ENCODE results near the gene DGAT2L6.
"Not testable (repeated sequence)": the region's sequence is repeated elsewhere in the genome, so short reads cannot be mapped to it uniquely, and the experiment has no call there.

The DGAT2L6 gene

GRCh38 chrX:70196961-70197720 is 19.9 kb downstream of the DGAT2L6 start:
- DNase-seq (ENCODE audit: low spot score) = peak; percentile 75

GRCh38 chrX:70201732-70202131 is 24.4 kb downstream of the DGAT2L6 start:
- DNase-seq (ENCODE audit: low spot score) = no peak

GRCh38 chrX:70208479-70208878 is 31.2 kb downstream of the DGAT2L6 start:
- DNase-seq (ENCODE audit: low spot score) = no peak

- not testable (repeated sequence) for DNase-seq (ENCODE audit: low spot score)
Measured at GRCh38 chrX:70209570-70209969, 32.3 kb downstream of the DGAT2L6 start.

- no peak for DNase-seq (ENCODE audit: low spot score)
Measured at GRCh38 chrX:70219938-70220764, 42.9 kb downstream of the DGAT2L6 start.

GRCh38 chrX:70226048-70226447 is 48.8 kb downstream of the DGAT2L6 start:
- DNase-seq (ENCODE audit: low spot score) = no peak

- DNase-seq (ENCODE audit: low spot score) = no peak
Measured at GRCh38 chrX:70226687-70227086, 49.4 kb downstream of the DGAT2L6 start.

- no peak for DNase-seq (ENCODE audit: low spot score)
Measured at GRCh38 chrX:70231666-70232065, 54.4 kb downstream of the DGAT2L6 start.

- DNase-seq (ENCODE audit: low spot score) = no peak
Measured at GRCh38 chrX:70234355-70234754, 57.1 kb downstream of the DGAT2L6 start, which contains the start of gene AWAT1. Gene AWAT1, plus strand, starts transcription at chrX:70234655. Its CDS starts 41 bp downstream, at chrX:70234696.

- DNase-seq (ENCODE audit: low spot score) = no peak
Measured at GRCh38 chrX:70240751-70241150, 63.5 kb downstream of the DGAT2L6 start.

- no peak for DNase-seq (ENCODE audit: low spot score)
Measured at GRCh38 chrX:70241501-70241900, 64.2 kb downstream of the DGAT2L6 start.

GRCh38 chrX:70243601-70244000 is 66.3 kb downstream of the DGAT2L6 start:
- peak; percentile 40 for DNase-seq (ENCODE audit: low spot score)

GRCh38 chrX:70244881-70245280 is 67.6 kb downstream of the DGAT2L6 start:
- DNase-seq (ENCODE audit: low spot score) = no peak

GRCh38 chrX:70247252-70247651 is 70.0 kb downstream of the DGAT2L6 start:
- DNase-seq (ENCODE audit: low spot score) = no peak

- DNase-seq (ENCODE audit: low spot score) = no peak
Measured at GRCh38 chrX:70252491-70252890, 75.2 kb downstream of the DGAT2L6 start.

- peak; percentile 55 for DNase-seq (ENCODE audit: low spot score)
Measured at GRCh38 chrX:70253377-70254062, 76.2 kb downstream of the DGAT2L6 start.

- DNase-seq (ENCODE audit: low spot score) = peak; percentile 8
Measured at GRCh38 chrX:70254063-70254400, 76.7 kb downstream of the DGAT2L6 start.

GRCh38 chrX:70254909-70255308 is 77.6 kb downstream of the DGAT2L6 start:
- no peak for DNase-seq (ENCODE audit: low spot score)
